ENCODE results near the gene VPS39. TPM values are rescaled to one million over a fixed set of nuclear protein-coding genes. Genes with fewer than 3 reads are reported as not detected.
"Not testable (repeated sequence)": the region's sequence is repeated elsewhere in the genome, so short reads cannot be mapped to it uniquely, and the experiment has no call there.

Gene VPS39
- total RNA-seq, 1 donor from 2014 or later: 66.9 TPM

- Mint-ChIP-seq H3K9me3 (no peaks in the 10 kb centered on the region), H3K36me3 (peaks cover 19% of the 10 kb centered on the region)
Measured at GRCh38 chr15:42231088-42231487, 23.0 kb upstream of the VPS39 start.

GRCh38 chr15:42228981-42229380 is 20.9 kb upstream of the VPS39 start:
- H3K4me2 ChIP-seq; H3F3A ChIP-seq (ENCODE audit: low read depth); H2AFZ ChIP-seq (replicated peaks); H3K9ac ChIP-seq; H4K20me1 ChIP-seq (ENCODE audit: low read depth); H3K4me3 ChIP-seq; H3K4me1 ChIP-seq; H3K27ac Mint-ChIP-seq; H3K4me3 Mint-ChIP-seq; H3K4me1 Mint-ChIP-seq; H3K27ac ChIP-seq; H3K9me3 ChIP-seq (ENCODE audit: low read depth); H3K79me2 ChIP-seq (ENCODE audit: low read depth); H3K27me3 Mint-ChIP-seq (ENCODE audit: insufficient read depth, low read depth); H3K9me3 Mint-ChIP-seq; H3K36me3 ChIP-seq; H3K27me3 ChIP-seq; DNase-seq (ENCODE audit: low spot score): not testable (repeated sequence)
- peaks cover 14% of the 10 kb centered on the region for H3K36me3 Mint-ChIP-seq

More at GRCh38 chr15:42231088-42231487, 23.0 kb upstream of the VPS39 start:
- Histone ChIP-seq H3F3A (ENCODE audit: low read depth) (no peaks in the 10 kb centered on the region), H3K9me3 (ENCODE audit: low read depth) (no peaks in the 10 kb centered on the region), H3K9ac (no peak overlapping the region), H3K4me1 (no peaks in the 10 kb centered on the region), H3K79me2 (ENCODE audit: low read depth) (no peaks in the 10 kb centered on the region), H3K4me2 (no peak overlapping the region), H3K36me3 (no peaks in the 10 kb centered on the region), H3K27me3 (no peaks in the 10 kb centered on the region), H3K4me3 (no peak overlapping the region), H4K20me1 (ENCODE audit: low read depth) (peaks cover 4% of the 10 kb centered on the region), H3K27ac (no peak overlapping the region), H2AFZ (replicated peaks) (no peak overlapping the region)
- H3K27me3 Mint-ChIP-seq (ENCODE audit: insufficient read depth, low read depth): no peaks in the 10 kb centered on the region
- no peak for TF ChIP-seq EZH2phosphoT487 (IDR thresholded peaks at IDR 0.05)
- TF ChIP-seq CTCF (IDR thresholded peaks at IDR 0.05): no peak
- no peak for TF ChIP-seq EZH2 (IDR thresholded peaks at IDR 0.05)
- no peak overlapping the region for H3K27ac Mint-ChIP-seq
- H3K4me1 Mint-ChIP-seq: no peaks in the 10 kb centered on the region
- no peak overlapping the region for H3K4me3 Mint-ChIP-seq
- DNase-seq (ENCODE audit: low spot score): no peak

GRCh38 chr15:42228036-42228435 is 19.9 kb upstream of the VPS39 start:
- Mint-ChIP-seq H3K4me3 (no peak overlapping the region), H3K36me3 (peaks cover 14% of the 10 kb centered on the region), H3K9me3 (no peaks in the 10 kb centered on the region), H3K4me1 (no peaks in the 10 kb centered on the region), H3K27ac (no peak overlapping the region), H3K27me3 (ENCODE audit: insufficient read depth, low read depth) (no peaks in the 10 kb centered on the region)
- no peak for DNase-seq (ENCODE audit: low spot score)
- Histone ChIP-seq H3K27me3 (no peaks in the 10 kb centered on the region), H3K9ac (no peak overlapping the region), H3K36me3 (no peaks in the 10 kb centered on the region), H2AFZ (replicated peaks) (no peak overlapping the region), H3K4me3 (no peak overlapping the region), H3F3A (ENCODE audit: low read depth) (no peaks in the 10 kb centered on the region), H4K20me1 (ENCODE audit: low read depth) (no peaks in the 10 kb centered on the region), H3K4me2 (no peak overlapping the region), H3K9me3 (ENCODE audit: low read depth) (no peaks in the 10 kb centered on the region), H3K4me1 (no peaks in the 10 kb centered on the region), H3K79me2 (ENCODE audit: low read depth) (no peaks in the 10 kb centered on the region), H3K27ac (no peak overlapping the region)
- no peak for TF ChIP-seq EZH2phosphoT487 (IDR thresholded peaks at IDR 0.05)
- no peak for TF ChIP-seq CTCF (IDR thresholded peaks at IDR 0.05)
- TF ChIP-seq EZH2 (IDR thresholded peaks at IDR 0.05): no peak

- Histone ChIP-seq H4K20me1 (ENCODE audit: low read depth) (no peaks in the 10 kb centered on the region), H3K9me3 (ENCODE audit: low read depth) (no peaks in the 10 kb centered on the region), H3K4me3 (no peak overlapping the region), H3K4me1 (no peaks in the 10 kb centered on the region), H3F3A (ENCODE audit: low read depth) (no peaks in the 10 kb centered on the region), H3K36me3 (no peaks in the 10 kb centered on the region), H3K79me2 (ENCODE audit: low read depth) (no peaks in the 10 kb centered on the region), H3K27ac (no peak overlapping the region), H3K9ac (no peak overlapping the region), H2AFZ (replicated peaks) (no peak overlapping the region), H3K27me3 (no peaks in the 10 kb centered on the region), H3K4me2 (no peak overlapping the region)
- Mint-ChIP-seq H3K27ac (no peak overlapping the region), H3K36me3 (peaks cover 14% of the 10 kb centered on the region), H3K4me1 (no peaks in the 10 kb centered on the region), H3K9me3 (no peaks in the 10 kb centered on the region), H3K4me3 (no peak overlapping the region), H3K27me3 (ENCODE audit: insufficient read depth, low read depth) (no peaks in the 10 kb centered on the region)
- no peak for TF ChIP-seq EZH2 (IDR thresholded peaks at IDR 0.05)
- no peak for TF ChIP-seq EZH2phosphoT487 (IDR thresholded peaks at IDR 0.05)
- no peak for TF ChIP-seq CTCF (IDR thresholded peaks at IDR 0.05)
- DNase-seq (ENCODE audit: low spot score): no peak
Measured at GRCh38 chr15:42226648-42227047, 18.5 kb upstream of the VPS39 start.
